Spleen (tissue), 7 donors: ENCODE data around the gene SEPHS1.

Experiments
- POLR2A ChIP-seq, 3 donors: fragments of 450-650 bp; IDR thresholded peaks; one replicate each; pipeline ENCODE4 v1.5.1; 2017; ENCODE audit warnings: antibody characterized with exemption in 3 of 3, mild to moderate bottlenecking in 1 of 3
- POLR2AphosphoS5 ChIP-seq, 3 donors: sonication (generic); formaldehyde crosslinking; IDR thresholded peaks; one replicate each; pipeline ENCODE4 v1.5.1; 2017; ENCODE audit warnings: antibody characterized with exemption in 3 of 3
- TF ChIP-seq, protein P1 (sequence below), 11 experiments: fragments of 200-600 bp in 7 of 11; fragments of 450-650 bp in 4 of 11; sonication (generic) in 4 of 11; IDR thresholded peaks in 8 of 11; conservative IDR thresholded peaks in 3 of 11; 1 replicate in 7 of 11; 2 replicates in 4 of 11; pipeline versions ENCODE4 v1.4.0 to v1.8.0; 2016 to 2021; ENCODE audit warnings: antibody characterized with exemption in 11 of 11, inconsistent platforms in 4 of 11, mild to moderate bottlenecking in 1 of 11
- donor health status: DM: no; HTN: no; CAD: no; lungs with moderate emphysema.
- donor health status: DM: no; HTN: no; CAD: no.
- donor health status: DM: no; HTN: no; CAD: no.

DNA sequence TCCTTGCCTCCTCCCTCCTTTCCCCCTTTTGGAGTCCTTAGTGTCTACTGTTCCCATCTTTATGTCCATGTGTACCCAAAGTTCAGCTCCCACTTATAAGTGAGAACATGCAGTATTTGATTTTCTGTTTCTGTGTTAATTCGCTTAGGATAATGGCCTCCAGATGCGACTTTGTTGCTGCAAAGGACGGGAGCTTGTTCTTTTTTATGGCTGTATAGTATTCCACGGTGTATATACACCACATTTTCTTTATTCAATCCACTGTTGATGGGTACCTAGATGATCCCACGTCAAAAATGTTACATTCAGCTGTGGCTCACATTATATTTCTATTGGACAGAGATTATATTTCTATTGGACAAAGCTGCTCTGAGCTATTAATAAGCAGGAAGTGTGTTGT lies 24.4 kb upstream of the SEPHS1 start:
- TF ChIP-seq, protein P1, sequence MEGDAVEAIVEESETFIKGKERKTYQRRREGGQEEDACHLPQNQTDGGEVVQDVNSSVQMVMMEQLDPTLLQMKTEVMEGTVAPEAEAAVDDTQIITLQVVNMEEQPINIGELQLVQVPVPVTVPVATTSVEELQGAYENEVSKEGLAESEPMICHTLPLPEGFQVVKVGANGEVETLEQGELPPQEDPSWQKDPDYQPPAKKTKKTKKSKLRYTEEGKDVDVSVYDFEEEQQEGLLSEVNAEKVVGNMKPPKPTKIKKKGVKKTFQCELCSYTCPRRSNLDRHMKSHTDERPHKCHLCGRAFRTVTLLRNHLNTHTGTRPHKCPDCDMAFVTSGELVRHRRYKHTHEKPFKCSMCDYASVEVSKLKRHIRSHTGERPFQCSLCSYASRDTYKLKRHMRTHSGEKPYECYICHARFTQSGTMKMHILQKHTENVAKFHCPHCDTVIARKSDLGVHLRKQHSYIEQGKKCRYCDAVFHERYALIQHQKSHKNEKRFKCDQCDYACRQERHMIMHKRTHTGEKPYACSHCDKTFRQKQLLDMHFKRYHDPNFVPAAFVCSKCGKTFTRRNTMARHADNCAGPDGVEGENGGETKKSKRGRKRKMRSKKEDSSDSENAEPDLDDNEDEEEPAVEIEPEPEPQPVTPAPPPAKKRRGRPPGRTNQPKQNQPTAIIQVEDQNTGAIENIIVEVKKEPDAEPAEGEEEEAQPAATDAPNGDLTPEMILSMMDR (IDR thresholded peaks at IDR 0.05 in 8 of 11, conservative IDR thresholded peaks at IDR 0.05 in 3 of 11), result no peak
- TF ChIP-seq POLR2A (IDR thresholded peaks at IDR 0.05) (no peak), POLR2AphosphoS5 (IDR thresholded peaks at IDR 0.05) (no peak)
